Measurements from ENCODE around the gene USP2. TPM values are rescaled to one million over a fixed set of nuclear protein-coding genes. Genes with fewer than 3 reads are reported as not detected.

USP2 gene
- 10 to 100 TPM in 1 of 2 donors, 1 to 10 TPM in 1; 7.9 to 11.6 TPM for total RNA-seq

GRCh38 chr11:119381181-119381988, at the start of gene USP2:
USP2 (minus strand) TSS chr11:119381690; CDS start chr11:119373480, 8,210 bp downstream.
- intact Hi-C loops (cut with DNase I): no loop called here
- no peak within 1 kb of the TSS for H3K27ac ChIP-seq
- DNase-seq: peak; percentile 97
- peak within 1 kb of the TSS; percentile 60 to 68 for H3K9ac ChIP-seq (ENCODE audit: low read depth in 2 of 2, low read length in 2 of 2)
- H3K4me1 ChIP-seq: no peaks in the 10 kb centered on the region
- no peaks in the 10 kb centered on the region for H3K36me3 ChIP-seq
- no peaks in the 10 kb centered on the region for H3K9me3 ChIP-seq
- H3K4me3 ChIP-seq: peak within 1 kb of the TSS; percentile 51
- H3K27me3 ChIP-seq: no peaks in the 10 kb centered on the region
- peak; percentile 87 for TF ChIP-seq CTCF (IDR thresholded peaks at IDR 0.05)

GRCh38 chr11:119427279-119427678, 45.8 kb upstream of the USP2 start:
- no peaks in the 10 kb centered on the region for H3K4me1 ChIP-seq
- H3K27me3 ChIP-seq: peaks cover 15% of the 10 kb centered on the region
- TF ChIP-seq CTCF (IDR thresholded peaks at IDR 0.05): no peak
- no peak overlapping the region for H3K9ac ChIP-seq (ENCODE audit: low read depth in 2 of 2, low read length in 2 of 2)
- no peak overlapping the region for H3K4me3 ChIP-seq
- no peaks in the 10 kb centered on the region for H3K9me3 ChIP-seq
- DNase-seq: no peak
- H3K36me3 ChIP-seq: no peaks in the 10 kb centered on the region
- no peak overlapping the region for H3K27ac ChIP-seq
- intact Hi-C loops (cut with DNase I): no loop called here

GRCh38 chr11:119426142-119426541, 44.7 kb upstream of the USP2 start:
- H3K4me1 ChIP-seq: no peaks in the 10 kb centered on the region
- no peaks in the 10 kb centered on the region for H3K9me3 ChIP-seq
- no peak for TF ChIP-seq CTCF (IDR thresholded peaks at IDR 0.05)
- no peak overlapping the region for H3K9ac ChIP-seq (ENCODE audit: low read depth in 2 of 2, low read length in 2 of 2)
- no peak overlapping the region for H3K4me3 ChIP-seq
- no peak for DNase-seq
- no peak overlapping the region for H3K27ac ChIP-seq
- no peaks in the 10 kb centered on the region for H3K36me3 ChIP-seq
- intact Hi-C loops (cut with DNase I): no loop called here
- peaks cover 23% of the 10 kb centered on the region for H3K27me3 ChIP-seq

GRCh38 chr11:119424775-119425174, 43.3 kb upstream of the USP2 start:
- H3K4me1 ChIP-seq: no peaks in the 10 kb centered on the region
- H3K27ac ChIP-seq: no peak overlapping the region
- no peaks in the 10 kb centered on the region for H3K9me3 ChIP-seq
- no peak overlapping the region for H3K9ac ChIP-seq (ENCODE audit: low read depth in 2 of 2, low read length in 2 of 2)
- no peak overlapping the region for H3K4me3 ChIP-seq
- TF ChIP-seq CTCF (IDR thresholded peaks at IDR 0.05): no peak
- H3K36me3 ChIP-seq: no peaks in the 10 kb centered on the region
- peaks cover 23% of the 10 kb centered on the region for H3K27me3 ChIP-seq
- no peak for DNase-seq
- intact Hi-C loops (cut with DNase I): no loop called here

- DNase-seq: no peak
- H3K27ac ChIP-seq: no peak overlapping the region
- no peak overlapping the region for H3K4me3 ChIP-seq
- H3K4me1 ChIP-seq: no peaks in the 10 kb centered on the region
- intact Hi-C loops (cut with DNase I): no loop called here
- no peak for TF ChIP-seq CTCF (IDR thresholded peaks at IDR 0.05)
- no peak overlapping the region for H3K9ac ChIP-seq (ENCODE audit: low read depth in 2 of 2, low read length in 2 of 2)
- no peaks in the 10 kb centered on the region for H3K9me3 ChIP-seq
- H3K36me3 ChIP-seq: no peaks in the 10 kb centered on the region
- H3K27me3 ChIP-seq: peaks cover 23% of the 10 kb centered on the region
Observed at GRCh38 chr11:119424276-119424675, 42.8 kb upstream of the USP2 start.
